ENCODE data around the gene NECTIN3.

The NECTIN3 gene

DNA sequence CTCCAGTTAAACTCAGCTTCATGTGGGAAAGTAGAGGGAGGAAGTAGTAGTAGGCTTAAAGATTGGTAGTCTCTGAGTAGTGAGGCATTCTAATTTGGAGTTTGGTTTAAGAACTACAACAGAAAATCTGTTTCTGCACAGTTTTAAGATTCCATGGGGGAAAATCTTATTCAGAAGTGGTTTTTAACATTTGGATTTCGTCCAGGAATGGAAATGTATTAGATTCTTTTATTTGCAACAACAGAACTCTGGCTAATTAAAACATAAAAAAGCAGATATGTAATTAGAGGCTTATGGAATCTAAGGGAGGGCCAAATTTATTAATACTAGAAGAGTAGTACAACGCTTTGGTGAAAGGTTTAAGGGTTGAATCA, 36.0 kb downstream of the NECTIN3 start:
- TF ChIP-seq, protein P1, sequence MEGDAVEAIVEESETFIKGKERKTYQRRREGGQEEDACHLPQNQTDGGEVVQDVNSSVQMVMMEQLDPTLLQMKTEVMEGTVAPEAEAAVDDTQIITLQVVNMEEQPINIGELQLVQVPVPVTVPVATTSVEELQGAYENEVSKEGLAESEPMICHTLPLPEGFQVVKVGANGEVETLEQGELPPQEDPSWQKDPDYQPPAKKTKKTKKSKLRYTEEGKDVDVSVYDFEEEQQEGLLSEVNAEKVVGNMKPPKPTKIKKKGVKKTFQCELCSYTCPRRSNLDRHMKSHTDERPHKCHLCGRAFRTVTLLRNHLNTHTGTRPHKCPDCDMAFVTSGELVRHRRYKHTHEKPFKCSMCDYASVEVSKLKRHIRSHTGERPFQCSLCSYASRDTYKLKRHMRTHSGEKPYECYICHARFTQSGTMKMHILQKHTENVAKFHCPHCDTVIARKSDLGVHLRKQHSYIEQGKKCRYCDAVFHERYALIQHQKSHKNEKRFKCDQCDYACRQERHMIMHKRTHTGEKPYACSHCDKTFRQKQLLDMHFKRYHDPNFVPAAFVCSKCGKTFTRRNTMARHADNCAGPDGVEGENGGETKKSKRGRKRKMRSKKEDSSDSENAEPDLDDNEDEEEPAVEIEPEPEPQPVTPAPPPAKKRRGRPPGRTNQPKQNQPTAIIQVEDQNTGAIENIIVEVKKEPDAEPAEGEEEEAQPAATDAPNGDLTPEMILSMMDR (IDR thresholded peaks at IDR 0.05; ENCODE audit: borderline replicate concordance, insufficient read depth, low read depth, low read length) = no peak
- no peak overlapping the region for H3K4me3 ChIP-seq (ENCODE audit: low read depth, low read length)

DNA sequence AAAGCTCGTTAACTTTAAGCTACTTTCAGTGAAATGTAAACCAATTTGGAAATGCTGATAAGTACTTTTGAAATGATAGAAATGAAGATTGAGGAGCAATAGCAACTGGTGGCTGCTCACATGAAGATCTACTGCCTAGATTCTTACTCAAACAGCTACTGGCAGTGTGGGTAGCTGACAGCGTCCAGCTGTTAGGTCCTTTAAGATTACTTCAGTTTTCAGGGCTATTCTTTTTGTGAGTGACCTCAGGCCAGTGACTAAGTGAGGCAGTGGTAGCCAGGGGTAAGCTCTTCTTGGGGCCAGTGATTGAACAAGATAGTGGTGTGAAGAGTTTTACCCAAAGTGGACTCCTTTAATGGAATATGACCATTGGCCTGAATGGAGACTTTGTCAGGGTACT, 41.3 kb downstream of the NECTIN3 start:
- no peak overlapping the region for H3K4me3 ChIP-seq (ENCODE audit: low read depth, low read length)
- TF ChIP-seq, protein P1 (IDR thresholded peaks at IDR 0.05; ENCODE audit: borderline replicate concordance, insufficient read depth, low read depth, low read length) = no peak

DNA sequence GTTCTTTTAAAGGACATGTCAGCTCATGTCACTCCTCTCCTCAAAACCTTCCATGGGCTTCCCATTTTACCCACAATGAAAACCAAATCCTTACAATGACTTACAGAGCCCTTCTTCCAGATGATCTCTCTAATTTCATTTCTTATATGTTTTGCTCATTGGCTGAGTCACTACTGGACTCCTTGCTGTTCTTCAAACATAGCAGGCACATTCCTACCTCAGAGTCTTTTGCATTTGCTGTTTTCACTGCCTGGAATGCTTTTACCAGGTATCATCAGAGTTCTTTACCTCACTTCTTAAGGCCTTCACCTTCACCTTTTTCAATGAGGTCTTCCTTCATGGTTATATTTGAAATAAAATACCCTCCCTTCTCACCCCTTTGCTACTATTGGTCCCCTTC, 57.3 kb downstream of the NECTIN3 start:
- TF ChIP-seq, protein P1 (IDR thresholded peaks at IDR 0.05; ENCODE audit: borderline replicate concordance, insufficient read depth, low read depth, low read length) = no peak
- H3K4me3 ChIP-seq (ENCODE audit: low read depth, low read length) = no peak overlapping the region

DNA sequence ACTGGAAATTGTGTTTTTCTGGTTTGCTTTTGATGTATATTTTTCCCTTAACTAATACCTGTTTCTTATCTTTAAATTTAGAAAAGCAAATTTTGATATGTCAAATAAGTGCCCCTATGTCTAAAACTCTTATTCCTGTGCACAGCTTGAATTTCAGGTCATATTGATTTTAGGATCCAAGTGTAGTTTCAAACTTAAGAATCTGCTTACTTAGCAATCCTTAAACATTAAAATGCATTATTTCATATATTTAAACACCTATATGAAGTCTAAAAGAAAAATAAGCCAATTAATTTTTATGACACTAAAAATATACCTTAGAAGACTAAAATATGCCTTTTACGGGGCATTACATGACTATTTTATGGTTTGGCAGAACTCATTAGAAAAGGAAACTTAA, 59.2 kb downstream of the NECTIN3 start:
- TF ChIP-seq, protein P1 (IDR thresholded peaks at IDR 0.05; ENCODE audit: borderline replicate concordance, insufficient read depth, low read depth, low read length) = no peak
- no peak overlapping the region for H3K4me3 ChIP-seq (ENCODE audit: low read depth, low read length)

DNA sequence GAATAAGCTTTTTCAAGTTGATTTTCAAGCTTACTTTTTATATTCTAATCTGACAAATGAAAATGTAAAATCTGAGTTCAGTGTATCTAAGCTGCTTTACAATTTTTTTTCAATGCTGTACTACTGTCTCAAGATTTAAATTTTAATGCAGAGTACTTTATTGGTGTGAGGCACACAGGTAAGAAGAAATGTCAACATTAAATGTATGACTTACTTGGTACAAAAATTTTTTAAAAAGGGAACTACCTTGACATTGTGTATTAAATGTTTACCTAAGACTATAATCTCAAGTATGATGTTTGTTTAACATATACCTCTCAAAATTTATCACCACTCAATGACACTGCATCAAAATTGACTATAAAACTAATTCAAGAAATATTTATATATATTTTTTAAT, 62.7 kb downstream of the NECTIN3 start:
- TF ChIP-seq, protein P1 (IDR thresholded peaks at IDR 0.05; ENCODE audit: borderline replicate concordance, insufficient read depth, low read depth, low read length) = no peak
- no peak overlapping the region for H3K4me3 ChIP-seq (ENCODE audit: low read depth, low read length)

DNA sequence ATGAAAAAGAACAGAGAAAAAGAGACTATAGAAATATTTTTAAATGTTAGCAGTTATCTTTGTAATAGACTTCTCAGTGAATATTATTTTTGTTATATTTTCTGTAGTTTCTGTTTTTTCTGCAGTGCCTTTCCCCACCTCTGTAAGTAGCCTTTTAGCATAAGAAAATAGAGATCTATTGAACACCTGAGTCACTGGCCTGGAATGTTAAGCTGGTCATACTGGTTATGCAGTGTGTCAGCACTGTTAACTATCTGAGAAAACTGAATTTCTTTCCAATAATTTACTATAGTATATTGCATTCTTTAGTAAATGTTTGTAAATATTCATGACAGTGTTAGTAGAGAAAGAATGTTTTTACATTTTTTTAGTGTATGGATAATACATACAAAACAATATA, 79.8 kb downstream of the NECTIN3 start:
- no peak overlapping the region for H3K4me3 ChIP-seq (ENCODE audit: low read depth, low read length)
- TF ChIP-seq, protein P1 (IDR thresholded peaks at IDR 0.05; ENCODE audit: borderline replicate concordance, insufficient read depth, low read depth, low read length) = no peak

DNA sequence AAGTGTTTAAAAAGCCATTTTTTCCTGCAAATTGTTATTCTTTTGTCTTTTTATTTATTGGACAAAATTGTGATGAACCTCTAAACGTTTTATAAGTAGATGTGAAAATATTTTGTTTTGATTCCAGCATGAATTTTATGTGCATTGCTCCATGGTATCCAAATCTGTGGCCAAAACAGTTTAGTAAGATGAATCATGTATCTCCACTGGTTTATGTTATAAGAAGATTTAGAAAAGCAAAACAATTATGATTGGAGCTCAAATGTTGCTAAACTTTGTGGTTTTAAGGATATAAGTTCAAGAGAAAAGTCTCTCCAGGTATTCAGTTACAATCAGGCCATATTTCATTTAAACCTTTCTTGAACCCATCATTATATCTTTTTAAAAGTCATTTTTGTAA, 80.9 kb downstream of the NECTIN3 start:
- no peak overlapping the region for H3K4me3 ChIP-seq (ENCODE audit: low read depth, low read length)
- TF ChIP-seq, protein P1 (IDR thresholded peaks at IDR 0.05; ENCODE audit: borderline replicate concordance, insufficient read depth, low read depth, low read length) = no peak
